ENCODE results near the gene SPP1. TPM values are rescaled to one million over a fixed set of nuclear protein-coding genes. Genes with fewer than 3 reads are reported as not detected.

Gene SPP1
- total RNA-seq, 2 experiments from 2014 or later = not detected

GRCh38 chr4:87985097-87985886 is 9.8 kb downstream of the SPP1 start:
- intact Hi-C loops (cut with DNase I, micrococcal nuclease) = no loop called here
- POLR2A ChIA-PET = no interaction called here

GRCh38 chr4:87985887-87986200 is 10.3 kb downstream of the SPP1 start:
- no peaks in the 10 kb centered on the region for H3K9me3 ChIP-seq (ENCODE audit: control insufficient read depth in 1 of 2, insufficient read depth in 1 of 2, low read length in 2 of 2)
- intact Hi-C loops (cut with DNase I, micrococcal nuclease) = no loop called here
- no peaks in the 10 kb centered on the region for H3K36me3 ChIP-seq (ENCODE audit: insufficient read depth, low read length)
- H3K36me3 Mint-ChIP-seq (ENCODE audit: low read depth) = no peaks in the 10 kb centered on the region
- ChIA-PET CTCF (interaction anchor here (0.5 to 1.1 kb wide), 2 partner anchors 30 to 825 kb away, joined by 3 read pairs; no protein-coding TSS in a partner anchor), POLR2A (no interaction called here)
- peak; percentile 5 for TF ChIP-seq CTCF (IDR thresholded peaks at IDR 0.05)
- no peak for ATAC-seq (ENCODE audit: poor library complexity)
- no peak overlapping the region for H3K27ac Mint-ChIP-seq
- no peak overlapping the region for H3K4me3 ChIP-seq (ENCODE audit: low read length)
- H3K4me3 Mint-ChIP-seq = no peak overlapping the region
- H3K9me3 Mint-ChIP-seq = no peaks in the 10 kb centered on the region
- peaks cover 17% of the 10 kb centered on the region for H3K27me3 Mint-ChIP-seq
- no peaks in the 10 kb centered on the region for H3K4me1 ChIP-seq (ENCODE audit: insufficient read depth, low read length)
- peaks cover 0 to 4% of the 10 kb centered on the region in 2 experiments for H3K27me3 ChIP-seq (ENCODE audit: control insufficient read depth in 1 of 2, insufficient read depth in 2 of 2, low read length in 2 of 2)
- DNase-seq = no peak
- no peak overlapping the region for H3K27ac ChIP-seq (ENCODE audit: low read depth in 1 of 2, low read length in 2 of 2)
- H3K4me1 Mint-ChIP-seq (ENCODE audit: low read depth) = no peaks in the 10 kb centered on the region

More at GRCh38 chr4:87985097-87985886, 9.8 kb downstream of the SPP1 start:
- no peak overlapping the region for H3K27ac Mint-ChIP-seq
- H3K4me3 Mint-ChIP-seq = no peak overlapping the region
- no peaks in the 10 kb centered on the region for H3K4me1 Mint-ChIP-seq (ENCODE audit: low read depth)
- Histone ChIP-seq H3K9me3 (ENCODE audit: control insufficient read depth in 1 of 2, insufficient read depth in 1 of 2, low read length in 2 of 2) (no peaks in the 10 kb centered on the region), H3K36me3 (ENCODE audit: insufficient read depth, low read length) (no peaks in the 10 kb centered on the region), H3K27ac (ENCODE audit: low read depth in 1 of 2, low read length in 2 of 2) (no peak overlapping the region), H3K4me3 (ENCODE audit: low read length) (no peak overlapping the region), H3K4me1 (ENCODE audit: insufficient read depth, low read length) (no peaks in the 10 kb centered on the region), H3K27me3 (ENCODE audit: control insufficient read depth in 1 of 2, insufficient read depth in 2 of 2, low read length in 2 of 2) (peaks cover 0 to 4% of the 10 kb centered on the region in 2 experiments)
- peaks cover 17% of the 10 kb centered on the region for H3K27me3 Mint-ChIP-seq
- no peaks in the 10 kb centered on the region for H3K9me3 Mint-ChIP-seq
- CTCF ChIA-PET = interaction anchor here (0.5 to 1.1 kb wide), 2 partner anchors 31 to 824 kb away, joined by 3 read pairs; no protein-coding TSS in a partner anchor
- ATAC-seq (ENCODE audit: poor library complexity) = peak; percentile 44
- peak in 7 of 14 experiments; percentile 5 to 54 (median 30) for DNase-seq
- peak; percentile 52 for TF ChIP-seq CTCF (IDR thresholded peaks at IDR 0.05)
- H3K36me3 Mint-ChIP-seq (ENCODE audit: low read depth) = no peaks in the 10 kb centered on the region

GRCh38 chr4:87986508-87986907 is 11.0 kb downstream of the SPP1 start:
- no peak for DNase-seq
- Mint-ChIP-seq H3K9me3 (no peaks in the 10 kb centered on the region), H3K36me3 (ENCODE audit: low read depth) (no peaks in the 10 kb centered on the region), H3K27me3 (peaks cover 12% of the 10 kb centered on the region), H3K4me1 (ENCODE audit: low read depth) (no peaks in the 10 kb centered on the region), H3K4me3 (no peak overlapping the region), H3K27ac (no peak overlapping the region)
- H3K9me3 ChIP-seq (ENCODE audit: control insufficient read depth in 1 of 2, insufficient read depth in 1 of 2, low read length in 2 of 2) = no peaks in the 10 kb centered on the region
- peaks cover 0 to 4% of the 10 kb centered on the region in 2 experiments for H3K27me3 ChIP-seq (ENCODE audit: control insufficient read depth in 1 of 2, insufficient read depth in 2 of 2, low read length in 2 of 2)
- intact Hi-C loops (cut with DNase I, micrococcal nuclease) = no loop called here
- POLR2A ChIA-PET = no interaction called here
- H3K36me3 ChIP-seq (ENCODE audit: insufficient read depth, low read length) = no peaks in the 10 kb centered on the region
- no peak overlapping the region for H3K4me3 ChIP-seq (ENCODE audit: low read length)
- TF ChIP-seq CTCF (IDR thresholded peaks at IDR 0.05) = no peak
- CTCF ChIA-PET = no interaction called here
- no peak overlapping the region for H3K27ac ChIP-seq (ENCODE audit: low read depth in 1 of 2, low read length in 2 of 2)
- no peak for ATAC-seq (ENCODE audit: poor library complexity)
- H3K4me1 ChIP-seq (ENCODE audit: insufficient read depth, low read length) = peaks cover under 1% of the 10 kb centered on the region

All from CD4-positive, alpha-beta T cell (primary cell).